Bronchial epithelial cell (primary cell): ENCODE results near the gene LGR5. TPM values are rescaled to one million over a fixed set of nuclear protein-coding genes. Genes with fewer than 3 reads are reported as not detected.

ENCODE experiments used
- DNase-seq: peaks from one replicate; pipeline ENCODE4 v3.0.0-alpha.2; 2010; ENCODE audit warnings: low read depth
- FAIRE-seq: peaks from 2 replicates; lab custom pipeline; 2011; peaks lifted over from hg19 to GRCh38; lab: Jason Lieb, UNC
- H3K27me3 ChIP-seq: 2 replicates; pipeline ENCODE4 v1.5.1; 2011; ENCODE audit warnings: low read length; ENCODE audit not compliant: control insufficient read depth, insufficient read depth
- H3K36me3 ChIP-seq: 2 replicates; pipeline ENCODE4 v1.5.1; 2011; ENCODE audit warnings: low read length; ENCODE audit not compliant: control insufficient read depth, insufficient read depth
- H3K4me3 ChIP-seq: 2 replicates; pipeline ENCODE4 v1.5.1; 2011; ENCODE audit warnings: mild to moderate bottlenecking, low read depth, low read length, control low read depth
- CTCF ChIP-seq: IDR thresholded peaks from 2 replicates; pipeline ENCODE4 v1.5.1; 2011; ENCODE audit warnings: mild to moderate bottlenecking, moderate library complexity, low read length, control low read depth, inconsistent platforms; ENCODE audit not compliant: insufficient read depth, severe bottlenecking
- total RNA-seq: library from RNA; depleted of rRNA; stranded (reverse); fragments of >200 nt; gene quantifications from 2 replicates; pipeline ENCODE4 v1.2.1, GENCODE V29; 2014

LGR5 gene
- total RNA-seq, 1 donor from 2014 or later = not detected

- DNase-seq = no peak
- no peaks in the 10 kb centered on the region for H3K36me3 ChIP-seq
- H3K27me3 ChIP-seq = no peaks in the 10 kb centered on the region
- FAIRE-seq = no peak
- TF ChIP-seq CTCF = no peak
- no peak overlapping the region for H3K4me3 ChIP-seq
Observed at GRCh38 chr12:71400481-71400880, 39.1 kb upstream of the LGR5 start.

- H3K36me3 ChIP-seq = no peaks in the 10 kb centered on the region
- DNase-seq = no peak
- no peak for FAIRE-seq
- no peaks in the 10 kb centered on the region for H3K27me3 ChIP-seq
- no peak overlapping the region for H3K4me3 ChIP-seq
- no peak for TF ChIP-seq CTCF
Observed at GRCh38 chr12:71405884-71406283, 33.7 kb upstream of the LGR5 start.

GRCh38 chr12:71407732-71408131, 31.9 kb upstream of the LGR5 start:
- H3K4me3 ChIP-seq = no peak overlapping the region
- no peak for FAIRE-seq
- H3K36me3 ChIP-seq = no peaks in the 10 kb centered on the region
- H3K27me3 ChIP-seq = no peaks in the 10 kb centered on the region
- DNase-seq = no peak
- no peak for TF ChIP-seq CTCF

GRCh38 chr12:71410844-71411243, 28.8 kb upstream of the LGR5 start:
- no peak for DNase-seq
- H3K4me3 ChIP-seq = no peak overlapping the region
- no peaks in the 10 kb centered on the region for H3K27me3 ChIP-seq
- H3K36me3 ChIP-seq = no peaks in the 10 kb centered on the region
- FAIRE-seq = no peak
- TF ChIP-seq CTCF = no peak

- Histone ChIP-seq H3K36me3 (no peaks in the 10 kb centered on the region), H3K27me3 (no peaks in the 10 kb centered on the region), H3K4me3 (no peak overlapping the region)
- DNase-seq (no peak), FAIRE-seq (no peak)
- no peak for TF ChIP-seq CTCF
Observed at GRCh38 chr12:71411635-71412034, 28.0 kb upstream of the LGR5 start.
